Adrenal gland (tissue), 5 donors: ENCODE results near the gene PTPRN2.

Experiments
- POLR2A ChIP-seq, 2 donors: fragments of 450-650 bp; IDR thresholded peaks; one replicate each; pipeline ENCODE4 v1.6.1; 2017; ENCODE audit warnings: antibody characterized with exemption in 2 of 2, mild to moderate bottlenecking in 2 of 2, moderate library complexity in 1 of 2
- TF ChIP-seq, protein P1 (sequence below), 6 experiments: fragments of 450-650 bp in 4 of 6; fragments of 200-600 bp in 2 of 6; sonication (generic) in 1 of 6; IDR thresholded peaks; 1 replicate in 5 of 6; 2 replicates in 1 of 6; pipeline versions ENCODE4 v1.5.1 to v1.8.0; 2016 to 2021; ENCODE audit warnings: antibody characterized with exemption in 6 of 6, mild to moderate bottlenecking in 2 of 6, moderate library complexity in 1 of 6
- donor health status: DM: no; HTN: no; CAD: no.

DNA sequence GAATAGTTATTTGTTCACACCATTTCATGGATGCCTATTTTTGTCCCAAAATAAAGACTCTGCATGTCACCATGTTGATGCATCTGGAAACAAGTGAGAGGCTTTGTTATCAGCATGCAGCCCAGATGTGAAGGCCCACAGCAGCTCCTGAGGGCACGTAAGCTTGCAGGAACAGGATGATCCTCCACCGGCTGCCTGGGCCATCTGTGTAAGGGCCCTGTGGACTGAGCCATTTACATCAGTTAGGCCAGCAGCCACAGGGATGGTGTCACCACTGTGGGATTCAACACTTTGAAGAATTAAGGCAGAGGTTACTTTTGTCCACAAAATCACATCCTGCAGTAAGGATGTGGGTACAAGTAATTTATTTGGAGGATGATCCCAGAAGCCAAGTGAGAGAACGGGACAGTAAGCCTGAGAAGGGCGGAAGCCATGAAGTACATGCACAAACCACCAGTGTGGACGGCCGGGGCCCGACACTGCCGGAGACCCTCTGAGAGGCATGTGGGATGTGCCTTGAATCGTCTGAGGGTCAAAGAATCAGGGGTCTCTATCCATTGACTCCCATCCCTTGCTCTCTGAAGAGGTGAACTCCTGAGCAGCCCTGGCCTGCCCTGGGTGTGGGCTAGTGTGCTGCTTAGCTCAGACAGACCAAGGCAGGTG lies 641.1 kb downstream of the PTPRN2 start:
- no peak for TF ChIP-seq POLR2A (IDR thresholded peaks at IDR 0.05)
- TF ChIP-seq, protein P1, sequence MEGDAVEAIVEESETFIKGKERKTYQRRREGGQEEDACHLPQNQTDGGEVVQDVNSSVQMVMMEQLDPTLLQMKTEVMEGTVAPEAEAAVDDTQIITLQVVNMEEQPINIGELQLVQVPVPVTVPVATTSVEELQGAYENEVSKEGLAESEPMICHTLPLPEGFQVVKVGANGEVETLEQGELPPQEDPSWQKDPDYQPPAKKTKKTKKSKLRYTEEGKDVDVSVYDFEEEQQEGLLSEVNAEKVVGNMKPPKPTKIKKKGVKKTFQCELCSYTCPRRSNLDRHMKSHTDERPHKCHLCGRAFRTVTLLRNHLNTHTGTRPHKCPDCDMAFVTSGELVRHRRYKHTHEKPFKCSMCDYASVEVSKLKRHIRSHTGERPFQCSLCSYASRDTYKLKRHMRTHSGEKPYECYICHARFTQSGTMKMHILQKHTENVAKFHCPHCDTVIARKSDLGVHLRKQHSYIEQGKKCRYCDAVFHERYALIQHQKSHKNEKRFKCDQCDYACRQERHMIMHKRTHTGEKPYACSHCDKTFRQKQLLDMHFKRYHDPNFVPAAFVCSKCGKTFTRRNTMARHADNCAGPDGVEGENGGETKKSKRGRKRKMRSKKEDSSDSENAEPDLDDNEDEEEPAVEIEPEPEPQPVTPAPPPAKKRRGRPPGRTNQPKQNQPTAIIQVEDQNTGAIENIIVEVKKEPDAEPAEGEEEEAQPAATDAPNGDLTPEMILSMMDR (IDR thresholded peaks at IDR 0.05) = no peak
